Measurements from ENCODE around the gene SHD.
A peak's percentile ranks its signal among the peaks of the same experiment; 100 is the strongest.
"Not testable (repeated sequence)": the region's sequence is repeated elsewhere in the genome, so short reads cannot be mapped to it uniquely, and the experiment has no call there.

SHD gene

GRCh38 chr19:4278419-4279266 lies at the start of gene SHD:
Gene SHD (plus strand): TSS chr19:4279266. CDS start chr19:4280064, 798 bp downstream.
- Histone ChIP-seq H3K9ac (ENCODE audit: low read depth, low read length) (peak within 1 kb of the TSS; percentile 67), H3K9me3 (ENCODE audit: control insufficient read depth, insufficient read depth, low read length) (no peaks in the 10 kb centered on the region), H3K36me3 (ENCODE audit: insufficient read depth, low read length) (no peaks in the 10 kb centered on the region), H3K4me1 (ENCODE audit: insufficient read depth, low read length) (no peaks in the 10 kb centered on the region)

GRCh38 chr19:4230237-4230636 lies 48.8 kb upstream of the SHD start:
- not testable (repeated sequence) for H3K36me3 ChIP-seq (ENCODE audit: insufficient read depth, low read length); H3K9me3 ChIP-seq (ENCODE audit: control insufficient read depth, insufficient read depth, low read length); H3K9ac ChIP-seq (ENCODE audit: low read depth, low read length)
- peaks cover 12% of the 10 kb centered on the region for H3K4me1 ChIP-seq (ENCODE audit: insufficient read depth, low read length)

GRCh38 chr19:4231521-4231920 lies 47.5 kb upstream of the SHD start:
- not testable (repeated sequence) for H3K9ac ChIP-seq (ENCODE audit: low read depth, low read length); H3K9me3 ChIP-seq (ENCODE audit: control insufficient read depth, insufficient read depth, low read length); H3K36me3 ChIP-seq (ENCODE audit: insufficient read depth, low read length)
- peaks cover 12% of the 10 kb centered on the region for H3K4me1 ChIP-seq (ENCODE audit: insufficient read depth, low read length)

GRCh38 chr19:4232139-4232538 lies 46.9 kb upstream of the SHD start:
- peaks cover 12% of the 10 kb centered on the region for H3K4me1 ChIP-seq (ENCODE audit: insufficient read depth, low read length)
- not testable (repeated sequence) for H3K36me3 ChIP-seq (ENCODE audit: insufficient read depth, low read length); H3K9ac ChIP-seq (ENCODE audit: low read depth, low read length); H3K9me3 ChIP-seq (ENCODE audit: control insufficient read depth, insufficient read depth, low read length)

- Histone ChIP-seq H3K9me3 (ENCODE audit: control insufficient read depth, insufficient read depth, low read length) (no peaks in the 10 kb centered on the region), H3K4me1 (ENCODE audit: insufficient read depth, low read length) (peaks cover 12% of the 10 kb centered on the region), H3K9ac (ENCODE audit: low read depth, low read length) (no peak overlapping the region; the same call in 1 of the 2 replicates), H3K36me3 (ENCODE audit: insufficient read depth, low read length) (no peaks in the 10 kb centered on the region)
Measured at GRCh38 chr19:4232614-4233281, 46.3 kb upstream of the SHD start.

- H3K9me3 ChIP-seq (ENCODE audit: control insufficient read depth, insufficient read depth, low read length), result no peaks in the 10 kb centered on the region
- no peaks in the 10 kb centered on the region for H3K36me3 ChIP-seq (ENCODE audit: insufficient read depth, low read length)
- no peak overlapping the region; the same call in 1 of the 2 replicates for H3K9ac ChIP-seq (ENCODE audit: low read depth, low read length)
- peaks cover 10% of the 10 kb centered on the region for H3K4me1 ChIP-seq (ENCODE audit: insufficient read depth, low read length)
Measured at GRCh38 chr19:4233282-4233853, 45.7 kb upstream of the SHD start.

- Histone ChIP-seq H3K9ac (ENCODE audit: low read depth, low read length) (no peak overlapping the region), H3K36me3 (ENCODE audit: insufficient read depth, low read length) (no peaks in the 10 kb centered on the region), H3K9me3 (ENCODE audit: control insufficient read depth, insufficient read depth, low read length) (no peaks in the 10 kb centered on the region)
Measured at GRCh38 chr19:4234142-4234861, 44.8 kb upstream of the SHD start.

GRCh38 chr19:4234862-4235201 lies 44.2 kb upstream of the SHD start:
- no peak overlapping the region for H3K9ac ChIP-seq (ENCODE audit: low read depth, low read length)
- no peaks in the 10 kb centered on the region for H3K4me1 ChIP-seq (ENCODE audit: insufficient read depth, low read length)
- no peaks in the 10 kb centered on the region for H3K36me3 ChIP-seq (ENCODE audit: insufficient read depth, low read length)
- H3K9me3 ChIP-seq (ENCODE audit: control insufficient read depth, insufficient read depth, low read length), result no peaks in the 10 kb centered on the region

More at GRCh38 chr19:4234142-4234861, 44.8 kb upstream of the SHD start:
- H3K4me1 ChIP-seq (ENCODE audit: insufficient read depth, low read length), result peaks cover 4% of the 10 kb centered on the region; the same call in 1 of the 2 replicates

- not testable (repeated sequence) for H3K4me1 ChIP-seq (ENCODE audit: insufficient read depth, low read length); H3K36me3 ChIP-seq (ENCODE audit: insufficient read depth, low read length); H3K9me3 ChIP-seq (ENCODE audit: control insufficient read depth, insufficient read depth, low read length); H3K9ac ChIP-seq (ENCODE audit: low read depth, low read length)
Measured at GRCh38 chr19:4237510-4237909, 41.6 kb upstream of the SHD start.

GRCh38 chr19:4238831-4239230 lies 40.2 kb upstream of the SHD start:
- Histone ChIP-seq H3K9me3 (ENCODE audit: control insufficient read depth, insufficient read depth, low read length) (no peaks in the 10 kb centered on the region), H3K4me1 (ENCODE audit: insufficient read depth, low read length) (no peaks in the 10 kb centered on the region), H3K36me3 (ENCODE audit: insufficient read depth, low read length) (no peaks in the 10 kb centered on the region), H3K9ac (ENCODE audit: low read depth, low read length) (no peak overlapping the region)

GRCh38 chr19:4241824-4242430 lies 37.1 kb upstream of the SHD start:
- H3K4me1 ChIP-seq (ENCODE audit: insufficient read depth, low read length), result no peaks in the 10 kb centered on the region; the same call in 1 of the 2 replicates
- H3K9ac ChIP-seq (ENCODE audit: low read depth, low read length), result no peak overlapping the region
- H3K36me3 ChIP-seq (ENCODE audit: insufficient read depth, low read length), result no peaks in the 10 kb centered on the region
- H3K9me3 ChIP-seq (ENCODE audit: control insufficient read depth, insufficient read depth, low read length), result no peaks in the 10 kb centered on the region

- not testable (repeated sequence) for H3K4me1 ChIP-seq (ENCODE audit: insufficient read depth, low read length); H3K36me3 ChIP-seq (ENCODE audit: insufficient read depth, low read length); H3K9me3 ChIP-seq (ENCODE audit: control insufficient read depth, insufficient read depth, low read length)
- peak overlapping the region; percentile 99; the same call in 1 of the 2 replicates for H3K9ac ChIP-seq (ENCODE audit: low read depth, low read length)
Measured at GRCh38 chr19:4245938-4246337, 33.1 kb upstream of the SHD start.

- Histone ChIP-seq H3K36me3 (ENCODE audit: insufficient read depth, low read length) (peaks cover 7% of the 10 kb centered on the region; the same call in 1 of the 2 replicates), H3K4me1 (ENCODE audit: insufficient read depth, low read length) (no peaks in the 10 kb centered on the region; the same call in 1 of the 2 replicates), H3K9ac (ENCODE audit: low read depth, low read length) (peak within 1 kb of the TSS; percentile 99), H3K9me3 (ENCODE audit: control insufficient read depth, insufficient read depth, low read length) (no peaks in the 10 kb centered on the region)
Measured at GRCh38 chr19:4246767-4247593, 32.1 kb upstream of the SHD start, which contains the start of gene YJU2. Gene YJU2 (plus strand): TSS chr19:4247080. CDS start chr19:4247147, 67 bp downstream.

All from ES-I3 (cell line).